Measurements from ENCODE around the gene RPL11. TPM values are rescaled to one million over a fixed set of nuclear protein-coding genes. Genes with fewer than 3 reads are reported as not detected.
"Not testable (repeated sequence)": the region's sequence is repeated elsewhere in the genome, so short reads cannot be mapped to it uniquely, and the experiment has no call there.

RPL11 gene
- polyA plus RNA-seq, 1 donor (not counting 4 experiments of a cell fraction or from before 2014, with no cell fraction given), result 2,447 TPM

DNA sequence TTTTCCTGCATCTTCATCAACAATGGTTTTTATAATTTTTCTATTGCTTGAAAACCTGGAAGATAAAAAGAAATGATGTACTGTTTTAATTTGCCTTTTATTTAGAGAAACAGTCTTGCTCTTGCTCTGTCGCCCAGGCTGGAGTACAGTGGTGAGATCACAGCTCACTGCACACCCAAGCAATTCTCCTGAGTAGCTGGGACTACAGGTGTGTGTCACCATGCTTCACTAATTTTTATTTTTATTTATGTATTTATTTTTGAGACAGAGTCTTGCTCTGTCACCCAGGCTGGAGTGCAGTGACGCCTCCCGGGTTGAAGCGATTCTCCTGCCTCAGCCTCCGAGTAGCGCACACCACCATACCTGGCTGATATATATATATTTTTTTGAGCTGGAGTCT is 43.0 kb upstream of the RPL11 start:
- no peak overlapping the region for H3K27ac ChIP-seq (ENCODE audit: control insufficient read depth, insufficient read depth, low read length)

DNA sequence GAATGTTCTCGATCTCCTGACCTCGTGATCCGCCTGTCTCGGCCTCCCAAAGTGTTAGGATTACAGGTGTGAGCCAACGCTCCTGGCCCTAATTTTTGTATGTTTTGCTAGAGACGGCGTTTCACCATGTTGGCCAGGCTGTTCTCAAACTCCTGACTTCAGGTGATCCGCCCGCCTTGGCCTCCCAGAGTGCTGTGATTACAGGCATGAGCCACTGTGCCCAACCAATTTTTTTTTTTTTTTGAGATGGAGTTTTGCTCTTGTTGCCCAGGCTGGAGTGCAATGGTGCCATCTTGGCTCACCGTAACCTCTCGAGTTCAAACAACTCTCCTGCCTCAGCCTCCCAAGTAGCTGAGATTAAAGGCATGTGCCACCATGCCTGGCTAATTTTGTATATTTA is 42.4 kb upstream of the RPL11 start:
- H4K20me1 ChIP-seq (ENCODE audit: control insufficient read depth, extremely low read depth, insufficient read depth, low read length); H3K79me2 ChIP-seq (ENCODE audit: control insufficient read depth, insufficient read depth, low read length); H3K9ac ChIP-seq (ENCODE audit: control insufficient read depth, extremely low read depth, insufficient read depth, low read length); H3K9me1 ChIP-seq (ENCODE audit: control insufficient read depth, extremely low read depth, insufficient read depth, low read length); H3K9me3 ChIP-seq (ENCODE audit: control insufficient read depth, low read depth, low read length); H3K27me3 ChIP-seq (ENCODE audit: control insufficient read depth, extremely low read depth, insufficient read depth, low read length); H3K36me3 ChIP-seq (ENCODE audit: control insufficient read depth in 2 of 2, extremely low read depth in 1 of 2, insufficient read depth in 2 of 2, low read length in 2 of 2); H2AFZ ChIP-seq (ENCODE audit: control insufficient read depth, low read length); DNase-seq (ENCODE audit: low read depth, low spot score); H3K4me3 ChIP-seq (ENCODE audit: control insufficient read depth in 2 of 3, extremely low read depth in 1 of 3, insufficient read depth in 2 of 3, low read depth in 1 of 3, low read length in 3 of 3); FAIRE-seq; H3K27ac ChIP-seq (ENCODE audit: control insufficient read depth, insufficient read depth, low read length); H3K4me2 ChIP-seq (ENCODE audit: control insufficient read depth, extremely low read depth, insufficient read depth, low read depth, low read length); H3K4me1 ChIP-seq (ENCODE audit: control insufficient read depth, extremely low read depth, insufficient read depth, low read length); dilution Hi-C loops (cut with MboI; ENCODE audit: extremely low pct_ligation_motif_present, low sequenced_read_pairs): not testable (repeated sequence)

More for the DNA sequence above, 43.0 kb upstream of the RPL11 start:
- dilution Hi-C loops (cut with MboI; ENCODE audit: extremely low pct_ligation_motif_present, low sequenced_read_pairs), result no loop called here
- H3K27me3 ChIP-seq (ENCODE audit: control insufficient read depth, extremely low read depth, insufficient read depth, low read length), result peaks cover 3% of the 10 kb centered on the region
- no peaks in the 10 kb centered on the region for H3K36me3 ChIP-seq (ENCODE audit: control insufficient read depth in 2 of 2, extremely low read depth in 1 of 2, insufficient read depth in 2 of 2, low read length in 2 of 2)
- H3K4me3 ChIP-seq (ENCODE audit: control insufficient read depth in 2 of 3, extremely low read depth in 1 of 3, insufficient read depth in 2 of 3, low read depth in 1 of 3, low read length in 3 of 3), result no peak overlapping the region
- TF ChIP-seq, protein P1, sequence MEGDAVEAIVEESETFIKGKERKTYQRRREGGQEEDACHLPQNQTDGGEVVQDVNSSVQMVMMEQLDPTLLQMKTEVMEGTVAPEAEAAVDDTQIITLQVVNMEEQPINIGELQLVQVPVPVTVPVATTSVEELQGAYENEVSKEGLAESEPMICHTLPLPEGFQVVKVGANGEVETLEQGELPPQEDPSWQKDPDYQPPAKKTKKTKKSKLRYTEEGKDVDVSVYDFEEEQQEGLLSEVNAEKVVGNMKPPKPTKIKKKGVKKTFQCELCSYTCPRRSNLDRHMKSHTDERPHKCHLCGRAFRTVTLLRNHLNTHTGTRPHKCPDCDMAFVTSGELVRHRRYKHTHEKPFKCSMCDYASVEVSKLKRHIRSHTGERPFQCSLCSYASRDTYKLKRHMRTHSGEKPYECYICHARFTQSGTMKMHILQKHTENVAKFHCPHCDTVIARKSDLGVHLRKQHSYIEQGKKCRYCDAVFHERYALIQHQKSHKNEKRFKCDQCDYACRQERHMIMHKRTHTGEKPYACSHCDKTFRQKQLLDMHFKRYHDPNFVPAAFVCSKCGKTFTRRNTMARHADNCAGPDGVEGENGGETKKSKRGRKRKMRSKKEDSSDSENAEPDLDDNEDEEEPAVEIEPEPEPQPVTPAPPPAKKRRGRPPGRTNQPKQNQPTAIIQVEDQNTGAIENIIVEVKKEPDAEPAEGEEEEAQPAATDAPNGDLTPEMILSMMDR (optimal IDR thresholded peaks at IDR 0.05 in 1 of 3, IDR thresholded peaks at IDR 0.05 in 1 of 3, conservative IDR thresholded peaks at IDR 0.05 in 1 of 3; ENCODE audit: extremely low read depth in 1 of 3, insufficient read depth in 2 of 3, low read length in 3 of 3), result no peak
- no peak for TF ChIP-seq EZH2 (IDR thresholded peaks at IDR 0.05; ENCODE audit: low read length)
- H3K4me2 ChIP-seq (ENCODE audit: control insufficient read depth, extremely low read depth, insufficient read depth, low read depth, low read length), result no peak overlapping the region
- H3K9me1 ChIP-seq (ENCODE audit: control insufficient read depth, extremely low read depth, insufficient read depth, low read length), result no peaks in the 10 kb centered on the region
- H3K4me1 ChIP-seq (ENCODE audit: control insufficient read depth, extremely low read depth, insufficient read depth, low read length), result peaks cover 8% of the 10 kb centered on the region
- H3K79me2 ChIP-seq (ENCODE audit: control insufficient read depth, insufficient read depth, low read length), result no peaks in the 10 kb centered on the region
- no peak for DNase-seq (ENCODE audit: low read depth, low spot score)
- no peak overlapping the region for H2AFZ ChIP-seq (ENCODE audit: control insufficient read depth, low read length)
- no peaks in the 10 kb centered on the region for H4K20me1 ChIP-seq (ENCODE audit: control insufficient read depth, extremely low read depth, insufficient read depth, low read length)
- no peak for FAIRE-seq
- no peaks in the 10 kb centered on the region for H3K9me3 ChIP-seq (ENCODE audit: control insufficient read depth, low read depth, low read length)
- H3K9ac ChIP-seq (ENCODE audit: control insufficient read depth, extremely low read depth, insufficient read depth, low read length), result no peak overlapping the region

DNA sequence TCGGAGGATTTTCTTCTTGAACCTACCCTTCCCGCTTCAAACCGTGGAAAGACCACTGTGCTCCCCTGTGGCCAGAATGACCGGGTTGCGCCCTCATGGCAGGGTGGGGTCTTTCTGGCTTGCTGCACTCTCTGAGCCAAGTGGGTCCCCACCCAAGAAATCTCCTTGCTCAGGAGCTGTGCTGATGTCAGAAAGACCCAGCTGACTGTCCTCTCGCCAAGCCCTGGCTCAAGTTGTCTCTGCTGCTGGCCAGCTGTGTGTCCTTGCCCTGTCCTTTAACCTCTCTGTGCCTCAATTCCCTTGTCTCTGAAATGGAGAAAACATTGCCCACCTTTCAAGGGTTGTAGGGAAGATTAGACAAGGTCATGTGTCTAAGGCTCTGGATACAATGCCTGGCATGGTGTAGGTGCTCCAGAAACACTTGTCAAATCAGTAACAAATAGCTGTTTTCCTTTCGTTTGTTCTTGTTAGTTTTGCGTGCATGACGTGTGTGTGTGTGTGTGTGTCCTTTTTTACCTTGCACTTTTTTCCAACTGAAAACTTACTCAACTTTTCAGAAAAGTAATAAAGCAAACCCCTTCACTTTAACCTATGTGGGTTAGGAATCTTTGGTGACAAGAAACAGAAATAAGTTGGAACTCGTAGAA is 41.1 kb upstream of the RPL11 start:
- Histone ChIP-seq H4K20me1 (ENCODE audit: control insufficient read depth, extremely low read depth, insufficient read depth, low read length) (no peaks in the 10 kb centered on the region), H3K36me3 (ENCODE audit: control insufficient read depth in 2 of 2, extremely low read depth in 1 of 2, insufficient read depth in 2 of 2, low read length in 2 of 2) (no peaks in the 10 kb centered on the region), H3K27ac (ENCODE audit: control insufficient read depth, insufficient read depth, low read length) (no peak overlapping the region), H3K79me2 (ENCODE audit: control insufficient read depth, insufficient read depth, low read length) (no peaks in the 10 kb centered on the region), H3K4me2 (ENCODE audit: control insufficient read depth, extremely low read depth, insufficient read depth, low read depth, low read length) (no peak overlapping the region), H3K9ac (ENCODE audit: control insufficient read depth, extremely low read depth, insufficient read depth, low read length) (no peak overlapping the region), H3K27me3 (ENCODE audit: control insufficient read depth, extremely low read depth, insufficient read depth, low read length) (no peaks in the 10 kb centered on the region), H3K4me1 (ENCODE audit: control insufficient read depth, extremely low read depth, insufficient read depth, low read length) (peaks cover 8% of the 10 kb centered on the region), H3K4me3 (ENCODE audit: control insufficient read depth in 2 of 3, extremely low read depth in 1 of 3, insufficient read depth in 2 of 3, low read depth in 1 of 3, low read length in 3 of 3) (no peak overlapping the region), H3K9me1 (ENCODE audit: control insufficient read depth, extremely low read depth, insufficient read depth, low read length) (no peaks in the 10 kb centered on the region), H2AFZ (ENCODE audit: control insufficient read depth, low read length) (no peak overlapping the region), H3K9me3 (ENCODE audit: control insufficient read depth, low read depth, low read length) (no peaks in the 10 kb centered on the region)
- FAIRE-seq (no peak), DNase-seq (ENCODE audit: low read depth, low spot score) (no peak)
- dilution Hi-C loops (cut with MboI; ENCODE audit: extremely low pct_ligation_motif_present, low sequenced_read_pairs), result no loop called here
- TF ChIP-seq, protein P1 (optimal IDR thresholded peaks at IDR 0.05 in 1 of 3, IDR thresholded peaks at IDR 0.05 in 1 of 3, conservative IDR thresholded peaks at IDR 0.05 in 1 of 3; ENCODE audit: extremely low read depth in 1 of 3, insufficient read depth in 2 of 3, low read length in 3 of 3), result no peak
- TF ChIP-seq EZH2 (IDR thresholded peaks at IDR 0.05; ENCODE audit: low read length), result no peak

All from keratinocyte (primary cell).